Activated CD8-positive, alpha-beta T cell treated with anti-CD3 and anti-CD28 coated beads for 36 hours (primary cell): Measurements from ENCODE around the gene LRRC4C. TPM values are rescaled to one million over a fixed set of nuclear protein-coding genes. Genes with fewer than 3 reads are reported as not detected.

Experiments used
- ATAC-seq: fragments of 200-7000 bp; cut with Tn5 transposase; one replicate; pipeline ENCODE4 v1.10.0; 2021; ENCODE audit warnings: mild to moderate bottlenecking, moderate library complexity
- CTCF ChIA-PET: fragments of 350-600 bp; sonication (Branson Sonifier 250); formaldehyde crosslinking; loops from one replicate; lab custom pipeline; 2021; ENCODE audit warnings: antibody characterized with exemption; lab: Charles Lee
- POLR2A ChIA-PET: fragments of 350-600 bp; sonication (Branson Sonifier 250); formaldehyde crosslinking; loops from one replicate; lab custom pipeline; 2021; ENCODE audit warnings: antibody characterized with exemption; lab: Charles Lee
- DNase-seq: peaks from one replicate; pipeline ENCODE4 v3.0.0-alpha.2; 2020
- H3K27ac Mint-ChIP-seq: one replicate; pipeline ENCODE4 v1.8.0; 2021; ENCODE audit warnings: mild to moderate bottlenecking, mixed read lengths
- H3K27me3 Mint-ChIP-seq: one replicate; pipeline ENCODE4 v1.8.0; 2021; ENCODE audit warnings: mixed read lengths
- H3K36me3 Mint-ChIP-seq: one replicate; pipeline ENCODE4 v1.8.0; 2021; ENCODE audit warnings: low read depth, mixed read lengths
- H3K4me1 Mint-ChIP-seq: one replicate; pipeline ENCODE4 v1.8.0; 2021; ENCODE audit warnings: low read depth, mixed read lengths
- H3K4me3 Mint-ChIP-seq: one replicate; pipeline ENCODE4 v1.8.0; 2021; ENCODE audit warnings: mild to moderate bottlenecking, moderate library complexity, mixed read lengths
- H3K9me3 Mint-ChIP-seq: one replicate; pipeline ENCODE4 v1.8.0; 2021; ENCODE audit warnings: mixed read lengths
- intact Hi-C: fragments of 100-400 bp; cut with micrococcal nuclease; formaldehyde crosslinking; loops from one replicate; pipeline ENCODE4 v1.10.0; 2022
- total RNA-seq, 2 experiments: library from RNA; stranded (reverse); gene quantifications; one replicate each; pipeline ENCODE4 v1.2.3, GENCODE V29; 2021
- TF ChIP-seq, protein P1 (sequence below): fragments of 200-600 bp; IDR thresholded peaks from one replicate; pipeline ENCODE4 v1.8.0; 2022; ENCODE audit warnings: antibody characterized with exemption, mild to moderate bottlenecking

LRRC4C gene
- total RNA-seq, 2 experiments from 2014 or later = not detected

DNA sequence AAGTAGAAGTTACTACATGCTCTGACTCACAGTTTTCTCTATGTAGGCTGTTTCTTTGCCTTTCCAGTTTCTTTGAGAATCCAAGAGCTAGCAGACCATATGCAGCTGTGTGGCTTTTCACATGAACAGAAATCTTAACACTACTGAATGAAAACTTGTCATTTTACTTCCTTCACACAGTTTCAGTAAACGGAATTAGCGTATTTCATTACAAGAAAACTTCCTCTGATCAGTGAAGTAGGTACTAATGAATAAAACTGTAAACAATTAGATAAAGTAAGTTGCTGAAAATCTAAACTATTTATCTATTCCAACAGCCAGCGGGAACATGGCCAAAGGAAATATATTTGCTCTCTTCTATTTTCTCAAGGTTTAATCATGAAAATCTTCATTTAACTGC lies 953.2 kb downstream of the LRRC4C start:
- Mint-ChIP-seq H3K4me1 (no peaks in the 10 kb centered on the region), H3K9me3 (peaks cover 16% of the 10 kb centered on the region), H3K27me3 (no peaks in the 10 kb centered on the region), H3K36me3 (no peaks in the 10 kb centered on the region), H3K4me3 (no peak overlapping the region), H3K27ac (no peak overlapping the region)
- POLR2A ChIA-PET = no interaction called here
- ATAC-seq = no peak
- DNase-seq = no peak
- TF ChIP-seq, protein P1, sequence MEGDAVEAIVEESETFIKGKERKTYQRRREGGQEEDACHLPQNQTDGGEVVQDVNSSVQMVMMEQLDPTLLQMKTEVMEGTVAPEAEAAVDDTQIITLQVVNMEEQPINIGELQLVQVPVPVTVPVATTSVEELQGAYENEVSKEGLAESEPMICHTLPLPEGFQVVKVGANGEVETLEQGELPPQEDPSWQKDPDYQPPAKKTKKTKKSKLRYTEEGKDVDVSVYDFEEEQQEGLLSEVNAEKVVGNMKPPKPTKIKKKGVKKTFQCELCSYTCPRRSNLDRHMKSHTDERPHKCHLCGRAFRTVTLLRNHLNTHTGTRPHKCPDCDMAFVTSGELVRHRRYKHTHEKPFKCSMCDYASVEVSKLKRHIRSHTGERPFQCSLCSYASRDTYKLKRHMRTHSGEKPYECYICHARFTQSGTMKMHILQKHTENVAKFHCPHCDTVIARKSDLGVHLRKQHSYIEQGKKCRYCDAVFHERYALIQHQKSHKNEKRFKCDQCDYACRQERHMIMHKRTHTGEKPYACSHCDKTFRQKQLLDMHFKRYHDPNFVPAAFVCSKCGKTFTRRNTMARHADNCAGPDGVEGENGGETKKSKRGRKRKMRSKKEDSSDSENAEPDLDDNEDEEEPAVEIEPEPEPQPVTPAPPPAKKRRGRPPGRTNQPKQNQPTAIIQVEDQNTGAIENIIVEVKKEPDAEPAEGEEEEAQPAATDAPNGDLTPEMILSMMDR = no peak
- intact Hi-C loops = no loop called here
- CTCF ChIA-PET = no interaction called here

DNA sequence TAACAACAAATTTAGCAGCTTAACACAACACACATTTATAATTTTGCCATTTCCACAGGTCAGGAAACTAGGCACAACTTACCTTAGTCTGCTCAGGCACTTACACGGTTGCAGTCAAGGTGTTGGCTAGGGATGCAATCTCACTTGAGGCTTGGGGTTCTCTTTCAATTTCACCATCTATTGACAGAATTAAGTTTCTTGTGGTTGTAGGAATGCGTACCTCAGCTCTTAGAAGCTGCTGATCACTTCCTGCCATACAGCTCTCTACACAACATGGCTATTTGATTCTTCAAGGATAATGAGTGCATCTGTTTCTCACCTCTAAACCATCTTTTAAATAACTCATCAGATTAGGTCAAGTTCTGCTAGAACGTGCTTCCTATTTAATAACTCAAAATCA lies 968.1 kb downstream of the LRRC4C start:
- ATAC-seq (no peak), DNase-seq (no peak)
- TF ChIP-seq, protein P1 = no peak
- no peaks in the 10 kb centered on the region for H3K27me3 Mint-ChIP-seq
- ChIA-PET POLR2A (no interaction called here), CTCF (interaction anchor here (1.0 kb wide), 1 partner anchor 9 kb away, joined by 3 read pairs; no protein-coding TSS in a partner anchor)
- no peak overlapping the region for H3K27ac Mint-ChIP-seq
- intact Hi-C loops = no loop called here
- peaks cover 10% of the 10 kb centered on the region for H3K9me3 Mint-ChIP-seq
- no peaks in the 10 kb centered on the region for H3K4me1 Mint-ChIP-seq
- H3K4me3 Mint-ChIP-seq = no peak overlapping the region
- no peaks in the 10 kb centered on the region for H3K36me3 Mint-ChIP-seq

DNA sequence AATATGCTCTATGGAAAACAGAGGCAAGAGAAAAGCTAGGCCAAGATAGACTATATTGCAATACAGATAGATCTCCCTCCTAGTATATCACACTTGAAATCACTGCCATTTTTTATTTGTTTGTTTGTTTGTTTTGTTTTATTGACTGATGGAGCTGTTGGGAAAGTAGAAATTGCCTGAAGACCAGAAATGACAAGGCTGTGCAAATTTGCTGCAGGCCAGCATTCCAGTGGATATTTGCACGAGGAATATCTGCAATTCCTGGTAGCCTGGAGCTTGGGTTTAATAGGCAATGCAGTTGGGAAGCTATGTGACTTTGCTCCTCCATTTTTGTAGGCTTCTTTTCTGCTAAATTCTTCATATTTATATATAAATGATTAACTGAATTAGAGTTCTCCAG lies 991.7 kb downstream of the LRRC4C start:
- Mint-ChIP-seq H3K36me3 (no peaks in the 10 kb centered on the region), H3K27ac (no peak overlapping the region), H3K4me3 (no peak overlapping the region), H3K27me3 (no peaks in the 10 kb centered on the region), H3K9me3 (peaks cover 18% of the 10 kb centered on the region), H3K4me1 (no peaks in the 10 kb centered on the region)
- ChIA-PET CTCF (no interaction called here), POLR2A (no interaction called here)
- intact Hi-C loops = no loop called here
- DNase-seq (no peak), ATAC-seq (no peak)
- TF ChIP-seq, protein P1 = no peak

DNA sequence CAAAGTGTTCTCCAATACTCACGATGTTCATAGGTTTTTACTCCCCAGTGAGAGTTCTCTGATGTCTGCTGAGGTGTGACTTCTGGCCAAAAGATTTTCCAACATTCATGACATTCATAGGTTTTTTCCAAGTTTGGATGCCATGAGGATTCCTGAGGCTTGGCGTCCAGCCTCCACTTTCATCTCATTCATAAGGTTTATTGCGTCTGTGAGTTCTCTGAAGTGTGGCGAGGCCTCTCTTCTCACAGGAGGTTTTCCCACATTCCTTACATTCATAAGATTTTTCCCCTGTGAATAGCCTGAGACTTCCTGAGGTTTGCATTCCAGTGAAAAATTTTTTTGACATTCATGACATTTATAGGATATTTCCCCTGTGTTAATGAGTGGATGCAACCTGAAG lies 1014.1 kb downstream of the LRRC4C start:
- Mint-ChIP-seq H3K9me3 (peaks cover 34% of the 10 kb centered on the region), H3K27ac (no peak overlapping the region), H3K4me3 (no peak overlapping the region), H3K36me3 (no peaks in the 10 kb centered on the region), H3K4me1 (no peaks in the 10 kb centered on the region), H3K27me3 (no peaks in the 10 kb centered on the region)
- ChIA-PET CTCF (no interaction called here), POLR2A (no interaction called here)
- ATAC-seq = no peak
- intact Hi-C loops = no loop called here
- no peak for DNase-seq
- TF ChIP-seq, protein P1 = no peak

DNA sequence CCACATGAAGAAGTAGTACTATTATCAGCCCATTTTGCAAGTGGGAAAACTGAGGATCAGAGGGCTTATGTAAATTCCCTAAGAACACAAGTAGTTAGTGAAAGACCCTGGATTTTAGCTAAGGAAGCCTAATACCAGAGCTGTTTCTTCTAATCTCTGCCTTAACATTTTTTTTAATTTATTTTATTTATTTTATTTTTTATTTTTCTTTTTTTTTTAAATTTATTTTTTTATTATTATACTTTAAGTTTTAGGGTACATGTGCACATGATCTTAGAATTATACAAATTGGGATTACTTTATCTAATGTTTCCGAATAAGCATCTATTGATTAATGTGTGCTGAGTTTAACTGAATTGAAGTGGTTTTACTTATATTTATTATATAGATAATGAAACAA lies 1015.3 kb downstream of the LRRC4C start:
- DNase-seq (no peak), ATAC-seq (no peak)
- Mint-ChIP-seq H3K4me3 (no peak overlapping the region), H3K9me3 (peaks cover 34% of the 10 kb centered on the region), H3K4me1 (no peaks in the 10 kb centered on the region), H3K27ac (no peak overlapping the region), H3K27me3 (no peaks in the 10 kb centered on the region), H3K36me3 (no peaks in the 10 kb centered on the region)
- TF ChIP-seq, protein P1 = no peak
- CTCF ChIA-PET = no interaction called here
- intact Hi-C loops = no loop called here
- POLR2A ChIA-PET = no interaction called here
